K562 (cell line): ENCODE data around the gene TJP2. TPM values are rescaled to one million over a fixed set of nuclear protein-coding genes. Genes with fewer than 3 reads are reported as not detected.

Experiments used
- CBFA2T3 ChIP-seq: fragments of 450-650 bp; IDR thresholded peaks from 2 replicates; pipeline ENCODE4 v1.6.1; 2017
- CHD2 ChIP-seq: IDR thresholded peaks from 2 replicates; pipeline ENCODE4 v1.6.1; 2011; ENCODE audit warnings: low read depth, low read length
- KDM1A ChIP-seq, 2 experiments: fragments of 450-650 bp; IDR thresholded peaks; 2 replicates each; pipeline ENCODE4 v1.6.1; 2016; ENCODE audit warnings: mild to moderate bottlenecking in 2 of 2
- MAFK ChIP-seq: IDR thresholded peaks from 2 replicates; pipeline ENCODE4 v1.6.1; 2011; ENCODE audit warnings: low read length, improper control_type of control experiment
- NR4A1 ChIP-seq, 2 experiments: fragments of 250-450 bp in 1 of 2; fragments of 450-650 bp in 1 of 2; sonication (Bioruptor Pico) in 1 of 2; IDR thresholded peaks; 2 replicates each; pipeline versions ENCODE4 v1.4.0 to v1.6.1; 2016 to 2020; ENCODE audit warnings: mild to moderate bottlenecking in 2 of 2, missing compliant biosample characterization in 1 of 2, missing genetic modification characterization in 1 of 2, moderate library complexity in 1 of 2
- PKNOX1 ChIP-seq: fragments of 450-650 bp; IDR thresholded peaks from 2 replicates; pipeline ENCODE4 v1.6.1; 2016
- PYGO2 ChIP-seq: fragments of 450-650 bp; IDR thresholded peaks from 2 replicates; pipeline ENCODE4 v1.6.1; 2016; ENCODE audit warnings: mild to moderate bottlenecking, missing genetic modification characterization, moderate library complexity, missing compliant biosample characterization
- RCOR1 ChIP-seq, 2 experiments: IDR thresholded peaks; 2 replicates each; pipeline ENCODE4 v1.6.1; 2012; ENCODE audit warnings: low read depth in 2 of 2, low read length in 2 of 2, borderline replicate concordance in 1 of 2, improper control_type of control experiment in 1 of 2
- SMARCA5 ChIP-seq: fragments of 450-650 bp; IDR thresholded peaks from 2 replicates; pipeline ENCODE4 v1.6.1; 2016
- SOX6 ChIP-seq: fragments of 450-650 bp; IDR thresholded peaks from 2 replicates; pipeline ENCODE4 v1.6.1; 2014; ENCODE audit warnings: mild to moderate bottlenecking
- STAT5A ChIP-seq: IDR thresholded peaks from 2 replicates; pipeline ENCODE4 v1.6.1; 2012; ENCODE audit warnings: low read length, inconsistent platforms, borderline replicate concordance
- TAL1 ChIP-seq: fragments of 450-650 bp; IDR thresholded peaks from 2 replicates; pipeline ENCODE4 v1.6.1; 2016; ENCODE audit warnings: mild to moderate bottlenecking
- ZBTB2 ChIP-seq: fragments of 450-650 bp; IDR thresholded peaks from 2 replicates; pipeline ENCODE4 v1.6.1; 2016; ENCODE audit warnings: antibody characterized with exemption
- ZBTB33 ChIP-seq: sonication (generic); formaldehyde crosslinking; IDR thresholded peaks from 2 replicates; pipeline ENCODE4 v1.8.1; 2023; ENCODE audit warnings: mild to moderate bottlenecking, missing genetic modification reagents
- ZC3H4 ChIP-seq: sonication (generic); formaldehyde crosslinking; IDR thresholded peaks from 2 replicates; pipeline ENCODE4 v1.9.0; 2021; ENCODE audit warnings: missing genetic modification reagents, borderline replicate concordance
- ZNF316 ChIP-seq: fragments of 450-650 bp; IDR thresholded peaks from 2 replicates; pipeline ENCODE4 v1.6.1; 2016
- ZNF592 ChIP-seq: fragments of 450-650 bp; IDR thresholded peaks from 2 replicates; pipeline ENCODE4 v1.6.1; 2017; ENCODE audit warnings: antibody characterized with exemption, mild to moderate bottlenecking
- ZNF785 ChIP-seq: fragments of 250-450 bp; sonication (Bioruptor Pico); IDR thresholded peaks from 2 replicates; pipeline ENCODE4 v1.4.0; 2020; ENCODE audit warnings: mild to moderate bottlenecking
- polyA plus RNA-seq, 8 experiments: library from polyadenylated mRNA; depleted of rRNA in 4 of 8; stranded (reverse) in 5 of 8; unstranded in 3 of 8; fragments of >200 nt; fragmentation: Nextera tagmentation in 2 of 8; fragmentation: Illumina TruSeq in 1 of 8; extraction: Ambion mirVana in 2 of 8; extraction: Trizol in 1 of 8; gene quantifications; 2 replicates each; pipeline versions ENCODE4 v1.2.1 to v1.2.3, GENCODE V29; 2011 to 2014; ENCODE audit warnings: inconsistent platforms in 1 of 8, missing spikeins in 1 of 8
- total RNA-seq, 7 experiments: library from RNA; depleted of rRNA in 6 of 7; stranded (reverse); fragments of >200 nt in 6 of 7; fragmentation: Illumina TruSeq in 2 of 7; extraction: Trizol in 2 of 7; gene quantifications; 2 replicates each; pipeline versions ENCODE4 v1.2.1 to v1.2.3, GENCODE V29; 2011 to 2021; ENCODE audit warnings: low replicate concordance in 1 of 7

TJP2 gene
- total and polyA plus RNA-seq, 9 of the 15 experiments (the other 6 are each of a cell fraction or from before 2014, with no cell fraction given): 4.0 to 24.1 (median 16.8) TPM

GRCh38 chr9:69186841-69187611 lies 12.9 kb downstream of the TJP2 start (continued):
- TF ChIP-seq PKNOX1 (peak; percentile 53), ZBTB2 (0 out of 2 replicates have a peak, but pooled peaks have one; percentile 8), TAL1 (peak; percentile 88), MAFK (0 out of 2 replicates have a peak, but pooled peaks have one; percentile 17), KDM1A (IDR thresholded peaks at IDR 0.05) (peak; percentile 54 to 68; a peak in 3 of 4 replicates), NR4A1 (CRISPR knock-in tag; IDR thresholded peaks at IDR 0.05) (no peak), NR4A1 (tag; IDR thresholded peaks at IDR 0.05) (no peak), ZNF785 (CRISPR knock-in tag) (no peak), CBFA2T3 (peak; percentile 92), ZNF592 (peak; percentile 74; the same call in 1 of the 2 replicates), SOX6 (peak; percentile 54; the same call in 1 of the 2 replicates), PYGO2 (tag) (no peak), CHD2 (no peak), STAT5A (peak; percentile 72), ZNF316 (peak; percentile 15; the same call in 1 of the 2 replicates), ZBTB33 (CRISPR knock-in tag) (0 out of 2 replicates have a peak, but pooled peaks have one; percentile 18), SMARCA5 (no peak), ZC3H4 (no peak), RCOR1 (IDR thresholded peaks at IDR 0.05; ENCODE audit: borderline replicate concordance in 1 of 2, low read depth in 2 of 2, low read length in 2 of 2) (peak in 1 of 2 experiments; percentile 51; a peak in 1 of 4 replicates)
